Gastrocnemius medialis (tissue), 4 donors: ENCODE results near the gene PDZRN4.

Experiments
- POLR2A ChIP-seq, 2 donors: fragments of 450-650 bp; IDR thresholded peaks; one replicate each; pipeline ENCODE4 v1.6.1; 2017; ENCODE audit warnings: antibody characterized with exemption in 2 of 2, mild to moderate bottlenecking in 2 of 2, moderate library complexity in 2 of 2
- TF ChIP-seq, protein P1 (sequence below), 5 experiments: fragments of 450-650 bp in 3 of 5; fragments of 200-600 bp in 2 of 5; sonication (generic) in 2 of 5; IDR thresholded peaks in 4 of 5; conservative IDR thresholded peaks in 1 of 5; 1 replicate in 4 of 5; 2 replicates in 1 of 5; pipeline ENCODE4 v1.5.1; 2016 to 2019; ENCODE audit warnings: antibody characterized with exemption in 5 of 5, mild to moderate bottlenecking in 3 of 5, moderate library complexity in 3 of 5

DNA sequence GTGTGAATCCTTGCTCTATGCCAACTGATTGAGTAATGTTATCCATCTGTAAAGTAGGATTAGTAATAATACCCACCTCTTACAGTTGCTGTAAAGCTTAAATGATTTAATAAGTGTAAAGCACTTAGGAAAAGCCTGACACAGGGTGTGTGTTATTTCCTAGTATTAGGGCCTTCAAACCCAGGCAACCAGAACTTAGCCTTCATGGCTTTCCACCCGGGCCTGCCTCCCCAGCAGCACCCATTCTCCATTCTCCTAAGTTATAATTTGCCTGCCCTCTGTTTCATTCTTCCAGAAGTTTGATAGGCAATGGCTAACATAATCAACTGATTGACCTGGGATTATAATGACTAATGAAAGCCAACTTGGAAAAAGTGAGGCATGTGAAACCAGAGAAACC, 20.4 kb upstream of the PDZRN4 start:
- TF ChIP-seq, protein P1, sequence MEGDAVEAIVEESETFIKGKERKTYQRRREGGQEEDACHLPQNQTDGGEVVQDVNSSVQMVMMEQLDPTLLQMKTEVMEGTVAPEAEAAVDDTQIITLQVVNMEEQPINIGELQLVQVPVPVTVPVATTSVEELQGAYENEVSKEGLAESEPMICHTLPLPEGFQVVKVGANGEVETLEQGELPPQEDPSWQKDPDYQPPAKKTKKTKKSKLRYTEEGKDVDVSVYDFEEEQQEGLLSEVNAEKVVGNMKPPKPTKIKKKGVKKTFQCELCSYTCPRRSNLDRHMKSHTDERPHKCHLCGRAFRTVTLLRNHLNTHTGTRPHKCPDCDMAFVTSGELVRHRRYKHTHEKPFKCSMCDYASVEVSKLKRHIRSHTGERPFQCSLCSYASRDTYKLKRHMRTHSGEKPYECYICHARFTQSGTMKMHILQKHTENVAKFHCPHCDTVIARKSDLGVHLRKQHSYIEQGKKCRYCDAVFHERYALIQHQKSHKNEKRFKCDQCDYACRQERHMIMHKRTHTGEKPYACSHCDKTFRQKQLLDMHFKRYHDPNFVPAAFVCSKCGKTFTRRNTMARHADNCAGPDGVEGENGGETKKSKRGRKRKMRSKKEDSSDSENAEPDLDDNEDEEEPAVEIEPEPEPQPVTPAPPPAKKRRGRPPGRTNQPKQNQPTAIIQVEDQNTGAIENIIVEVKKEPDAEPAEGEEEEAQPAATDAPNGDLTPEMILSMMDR (IDR thresholded peaks at IDR 0.05 in 4 of 5, conservative IDR thresholded peaks at IDR 0.05 in 1 of 5), result no peak
- no peak for TF ChIP-seq POLR2A (IDR thresholded peaks at IDR 0.05)
